Vagina (tissue), 2 donors: ENCODE data around the gene MARK2. TPM values are rescaled to one million over a fixed set of nuclear protein-coding genes. Genes with fewer than 3 reads are reported as not detected.

Experiments used
- DNase-seq, 2 donors: peaks; one replicate each; pipeline ENCODE4 v3.0.0-alpha.2; 2017; ENCODE audit errors: extremely low spot score in 2 of 2
- H3K27ac ChIP-seq: fragments of 200-600 bp; sonication (generic); one replicate; pipeline ENCODE4 v1.5.1; 2019
- H3K27me3 ChIP-seq: fragments of 200-600 bp; sonication (generic); one replicate; pipeline ENCODE4 v1.5.1; 2019
- H3K36me3 ChIP-seq, 2 donors: fragments of 200-600 bp; sonication (generic); one replicate each; pipeline ENCODE4 v1.5.1; 2017 to 2019
- H3K4me1 ChIP-seq: fragments of 200-600 bp; sonication (generic); one replicate; pipeline ENCODE4 v1.5.1; 2019
- H3K4me3 ChIP-seq, 2 donors: fragments of 200-600 bp; sonication (generic); 1 replicate in 1 of 2; 2 replicates in 1 of 2; pipeline ENCODE4 v1.5.1; 2016 to 2019
- H3K9me3 ChIP-seq: fragments of 200-600 bp; sonication (generic); one replicate; pipeline ENCODE4 v1.5.1; 2019
- CTCF ChIP-seq, 3 experiments: fragments of 450-650 bp in 2 of 3; fragments of 200-600 bp in 1 of 3; sonication (generic) in 1 of 3; IDR thresholded peaks; one replicate each; pipeline ENCODE4 v1.5.1; 2017 to 2019; ENCODE audit warnings: antibody characterized with exemption in 3 of 3, mild to moderate bottlenecking in 2 of 3, moderate library complexity in 2 of 3
- POLR2A ChIP-seq, 2 donors: fragments of 450-650 bp; IDR thresholded peaks; one replicate each; pipeline ENCODE4 v1.6.1; 2017; ENCODE audit warnings: antibody characterized with exemption in 2 of 2, mild to moderate bottlenecking in 2 of 2, moderate library complexity in 2 of 2
- POLR2AphosphoS5 ChIP-seq, 2 donors: sonication (generic); formaldehyde crosslinking; IDR thresholded peaks; one replicate each; pipeline ENCODE4 v1.9.0; 2017; ENCODE audit warnings: antibody characterized with exemption in 2 of 2, mild to moderate bottlenecking in 2 of 2, low read depth in 1 of 2; ENCODE audit not compliant: insufficient read depth in 1 of 2
- intact Hi-C: fragments of 100-400 bp; cut with DNase I; formaldehyde crosslinking; loops from one replicate; pipeline ENCODE4 v1.15.1; 2023
- total RNA-seq: library from RNA; depleted of rRNA; stranded (reverse); fragments of >200 nt; gene quantifications from one replicate; pipeline ENCODE4 v1.2.3, GENCODE V29; 2016

MARK2 gene
- total RNA-seq, 1 donor from 2014 or later = 35.6 TPM

DNA sequence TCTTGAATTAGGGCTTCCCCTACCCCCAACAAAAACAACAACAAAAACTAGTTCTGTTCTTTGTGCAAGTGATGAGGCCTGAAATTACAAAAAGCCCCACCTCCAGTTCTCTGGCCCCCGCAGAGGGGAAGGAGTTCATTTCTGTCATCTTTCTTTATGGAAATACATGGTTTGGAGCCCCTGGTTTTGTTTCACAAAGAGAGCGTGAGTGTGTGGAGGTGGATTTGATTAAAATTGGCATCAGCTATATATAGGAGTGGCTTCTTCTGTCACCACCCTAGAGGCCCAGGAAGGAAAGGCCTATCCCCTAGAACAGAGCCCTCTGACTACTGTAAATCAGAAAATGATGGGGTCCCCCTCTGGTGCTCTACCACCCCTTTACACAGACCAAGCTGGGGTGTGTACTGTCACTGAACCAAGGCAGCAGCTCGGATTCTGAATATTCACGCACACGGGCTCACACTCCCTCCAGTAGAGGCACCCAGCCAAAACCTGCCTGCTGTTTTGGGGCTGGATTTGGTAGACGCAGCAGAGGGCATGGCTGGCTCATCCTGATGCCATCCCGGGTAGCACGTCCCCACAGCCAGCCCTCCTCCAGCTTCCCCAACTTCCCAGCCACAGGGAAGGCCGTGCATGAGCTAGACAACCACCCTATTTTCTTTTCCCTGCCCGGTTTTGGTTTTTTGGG is 58.7 kb downstream of the MARK2 start:
- H3K4me1 ChIP-seq = no peaks in the 10 kb centered on the region
- peaks cover 6 to 72% of the 10 kb centered on the region in 2 donors for H3K36me3 ChIP-seq
- H3K9me3 ChIP-seq = no peaks in the 10 kb centered on the region
- no peak overlapping the region for H3K4me3 ChIP-seq
- intact Hi-C loops = no loop called here
- no peak overlapping the region for H3K27ac ChIP-seq
- no peak for TF ChIP-seq CTCF (IDR thresholded peaks at IDR 0.05)
- no peak for TF ChIP-seq POLR2AphosphoS5 (IDR thresholded peaks at IDR 0.05; ENCODE audit: insufficient read depth in 1 of 2, low read depth in 1 of 2)
- no peak for TF ChIP-seq POLR2A (IDR thresholded peaks at IDR 0.05)
- no peak for DNase-seq
- no peaks in the 10 kb centered on the region for H3K27me3 ChIP-seq

GRCh38 chr11:63901660-63902059 is 62.8 kb downstream of the MARK2 start:
- Histone ChIP-seq H3K36me3 (peaks cover 6 to 93% of the 10 kb centered on the region in 2 donors), H3K4me1 (peaks cover 6% of the 10 kb centered on the region), H3K4me3 (no peak overlapping the region), H3K27me3 (no peaks in the 10 kb centered on the region), H3K27ac (no peak overlapping the region), H3K9me3 (no peaks in the 10 kb centered on the region)
- DNase-seq = no peak
- TF ChIP-seq POLR2AphosphoS5 (IDR thresholded peaks at IDR 0.05; ENCODE audit: insufficient read depth in 1 of 2, low read depth in 1 of 2) (no peak), POLR2A (IDR thresholded peaks at IDR 0.05) (no peak), CTCF (IDR thresholded peaks at IDR 0.05) (no peak)
- intact Hi-C loops = no loop called here

DNA sequence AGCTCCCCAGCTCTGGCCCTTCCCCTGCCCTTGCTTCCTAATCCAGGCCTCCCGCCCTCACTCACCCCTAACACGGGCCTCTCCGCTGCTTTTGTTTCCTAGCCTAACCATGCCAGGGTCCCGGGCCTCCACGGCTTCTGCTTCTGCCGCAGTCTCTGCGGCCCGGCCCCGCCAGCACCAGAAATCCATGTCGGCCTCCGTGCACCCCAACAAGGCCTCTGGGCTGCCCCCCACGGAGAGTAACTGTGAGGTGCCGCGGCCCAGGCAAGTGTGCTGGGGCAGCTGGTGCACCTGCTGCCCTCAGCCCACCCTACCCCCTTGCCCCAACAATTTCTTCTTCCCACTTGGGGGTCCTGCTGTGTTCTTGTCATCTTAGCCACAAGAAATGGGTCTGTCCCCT is 65.0 kb downstream of the MARK2 start:
- intact Hi-C loops = no loop called here
- peaks cover 27% of the 10 kb centered on the region for H3K4me1 ChIP-seq

DNA sequence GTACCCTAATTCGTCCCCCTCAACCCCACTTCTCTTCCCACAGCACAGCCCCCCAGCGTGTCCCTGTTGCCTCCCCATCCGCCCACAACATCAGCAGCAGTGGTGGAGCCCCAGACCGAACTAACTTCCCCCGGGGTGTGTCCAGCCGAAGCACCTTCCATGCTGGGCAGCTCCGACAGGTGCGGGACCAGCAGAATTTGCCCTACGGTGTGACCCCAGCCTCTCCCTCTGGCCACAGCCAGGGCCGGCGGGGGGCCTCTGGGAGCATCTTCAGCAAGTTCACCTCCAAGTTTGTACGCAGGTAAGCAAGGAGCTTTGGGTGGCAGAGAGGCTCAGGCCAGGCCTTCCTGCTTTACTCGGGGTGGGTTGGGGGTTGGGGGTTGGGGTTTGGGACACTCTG is 65.8 kb downstream of the MARK2 start:
- Histone ChIP-seq H3K36me3 (peaks cover 6 to 80% of the 10 kb centered on the region in 2 donors), H3K4me3 (no peak overlapping the region), H3K27me3 (no peaks in the 10 kb centered on the region), H3K9me3 (no peaks in the 10 kb centered on the region), H3K4me1 (peaks cover 36% of the 10 kb centered on the region), H3K27ac (peak overlapping the region; percentile 13)
- no peak for DNase-seq
- intact Hi-C loops = no loop called here
- TF ChIP-seq POLR2A (IDR thresholded peaks at IDR 0.05) (no peak), CTCF (IDR thresholded peaks at IDR 0.05) (no peak), POLR2AphosphoS5 (IDR thresholded peaks at IDR 0.05; ENCODE audit: insufficient read depth in 1 of 2, low read depth in 1 of 2) (no peak)

More for the DNA sequence above, 65.0 kb downstream of the MARK2 start:
- H3K9me3 ChIP-seq = no peaks in the 10 kb centered on the region
- peaks cover 6 to 83% of the 10 kb centered on the region in 2 donors for H3K36me3 ChIP-seq
- H3K27ac ChIP-seq = no peak overlapping the region
- TF ChIP-seq POLR2AphosphoS5 (IDR thresholded peaks at IDR 0.05; ENCODE audit: insufficient read depth in 1 of 2, low read depth in 1 of 2) (no peak), POLR2A (IDR thresholded peaks at IDR 0.05) (no peak), CTCF (IDR thresholded peaks at IDR 0.05) (no peak)
- H3K4me3 ChIP-seq = no peak overlapping the region
- H3K27me3 ChIP-seq = no peaks in the 10 kb centered on the region
- DNase-seq = no peak

GRCh38 chr11:63905179-63905578 is 66.3 kb downstream of the MARK2 start:
- H3K9me3 ChIP-seq = no peaks in the 10 kb centered on the region
- peaks cover 3 to 76% of the 10 kb centered on the region in 2 donors for H3K36me3 ChIP-seq
- TF ChIP-seq CTCF (IDR thresholded peaks at IDR 0.05) (no peak), POLR2A (IDR thresholded peaks at IDR 0.05) (no peak), POLR2AphosphoS5 (IDR thresholded peaks at IDR 0.05; ENCODE audit: insufficient read depth in 1 of 2, low read depth in 1 of 2) (no peak)
- intact Hi-C loops = no loop called here
- H3K27ac ChIP-seq = no peak overlapping the region
- H3K4me3 ChIP-seq = no peak overlapping the region
- no peak for DNase-seq
- H3K27me3 ChIP-seq = no peaks in the 10 kb centered on the region
- peaks cover 38% of the 10 kb centered on the region for H3K4me1 ChIP-seq
